Heart left ventricle (tissue), 16 donors: ENCODE measurements around the gene LSP1. TPM values are rescaled to one million over a fixed set of nuclear protein-coding genes. Genes with fewer than 3 reads are reported as not detected.

Experiments
- ATAC-seq, 4 donors: fragments of 200-7000 bp; cut with Tn5 transposase; one replicate each; pipeline ENCODE4 v1.9.1; 2020 to 2022; ENCODE audit warnings: moderate library complexity in 4 of 4, mild to moderate bottlenecking in 3 of 4, moderate number of reproducible peaks in 1 of 4
- DNase-seq, 5 donors: peaks; one replicate each; pipeline ENCODE4 v3.0.0-alpha.2; 2020
- H3K27ac ChIP-seq, 12 donors: fragments of 200-600 bp; sonication (generic) in 4 of 12; one replicate each; pipeline versions ENCODE4 v1.5.0 to v1.8.0; 2016 to 2022; ENCODE audit warnings: mild to moderate bottlenecking in 2 of 12
- H3K27me3 ChIP-seq, 9 donors: fragments of 200-600 bp; sonication (generic) in 2 of 9; one replicate each; pipeline versions ENCODE4 v1.5.1 to v1.8.0; 2016 to 2022; ENCODE audit warnings: mild to moderate bottlenecking in 3 of 9
- H3K36me3 ChIP-seq, 9 donors: fragments of 200-600 bp; sonication (generic) in 2 of 9; one replicate each; pipeline versions ENCODE4 v1.5.0 to v1.8.0; 2018 to 2022; ENCODE audit warnings: mild to moderate bottlenecking in 2 of 9
- H3K4me1 ChIP-seq, 12 donors: fragments of 200-600 bp; sonication (generic) in 4 of 12; one replicate each; pipeline versions ENCODE4 v1.5.0 to v1.8.0; 2016 to 2022; ENCODE audit warnings: mild to moderate bottlenecking in 3 of 12
- H3K4me3 ChIP-seq, 12 donors: fragments of 200-600 bp; sonication (generic) in 4 of 12; one replicate each; pipeline versions ENCODE4 v1.5.0 to v1.8.0; 2017 to 2022; ENCODE audit warnings: mild to moderate bottlenecking in 9 of 12, moderate library complexity in 4 of 12
- H3K9me3 ChIP-seq, 12 donors: fragments of 200-600 bp; sonication (generic) in 4 of 12; one replicate each; pipeline versions ENCODE4 v1.5.0 to v1.8.0; 2016 to 2022; ENCODE audit warnings: mild to moderate bottlenecking in 1 of 12
- POLR2A ChIP-seq, 2 donors: fragments of 450-650 bp; IDR thresholded peaks; one replicate each; pipeline ENCODE4 v1.6.1; 2017; ENCODE audit warnings: antibody characterized with exemption in 2 of 2, mild to moderate bottlenecking in 2 of 2, moderate library complexity in 2 of 2
- WGBS, 4 donors: extraction: QIAGEN DNeasy Blood & Tissue Kit in 2 of 4; methylation state at CpG; one replicate each; pipeline versions ENCODE4 v1.1.5 to v1.1.7; 2013 to 2018; 5-methylcytosine and 5-hydroxymethylcytosine counted together
- intact Hi-C, 10 donors: fragments of 100-400 bp; cut with DNase I; formaldehyde crosslinking; loops; one replicate each; pipeline versions ENCODE4 v1.11.1 to v1.14.2; 2022
- polyA plus RNA-seq, 2 donors: library from polyadenylated mRNA; stranded (reverse); fragments of 200-250 nt; gene quantifications; one replicate each; pipeline ENCODE4 v1.2.3, GENCODE V29; 2013
- total RNA-seq, 9 donors: library from RNA; depleted of rRNA in 2 of 9; stranded (reverse); fragments of >200 nt in 2 of 9; fragmentation: NEBNext Ultra II Directional in 3 of 9; extraction: Animal tissue kit (Norgen Biotek cat#: 25700) in 3 of 9; gene quantifications; one replicate each; pipeline versions ENCODE4 v1.1.0 to v1.2.4, GENCODE V29; 2016 to 2023
- TF ChIP-seq, protein P1 (sequence below), 12 donors: fragments of 200-600 bp; sonication (generic) in 4 of 12; IDR thresholded peaks; one replicate each; pipeline versions ENCODE4 v1.5.0 to v1.8.0; 2018 to 2022; ENCODE audit warnings: antibody characterized with exemption in 12 of 12, mild to moderate bottlenecking in 5 of 12
- donor health status: ischemic (EF 13 %, LVEDD 7.1; RV severe dilation, severe dysfunction).
- donor health status: healthy with polysubstance abuse.
- donor health status: DM: no; HTN: yes; CAD: no.
- donor health status: DM: no; HTN: no; CAD: no.
- donor health status: ischemic (EF 25% LVEDD 6.9; RV normal size, moderate dysfunction).
- donor health status: ischemic (EF 25% LVEDD 5.7; RV mildly dilated, moderate dysfunction).
- donor health status: healthy.
- donor health status: DM: yes; HTN: yes; CAD: no.
- donor health status: ischemic (EF 35%, LVEDD 5.7; RV mildly dilated, moderate dysfunction).
- donor health status: nonischemic (EF 11% LVEDD 7.7; RV severe dilation, severe dysfunction).
- donor health status: DM: yes; HTN: yes; CAD: no.
- donor health status: PGD.
- donor health status: ischemic (EF 29% LVEDD 5.4; RV normal size, mild dysfunction).
- donor health status: nonischemic (EF 23%, LVEDD 6.1; RV moderate dilation, normal function).

LSP1 gene
- total and polyA plus RNA-seq, 11 donors, result 10.0 to 86.8 (median 16.4) TPM

DNA sequence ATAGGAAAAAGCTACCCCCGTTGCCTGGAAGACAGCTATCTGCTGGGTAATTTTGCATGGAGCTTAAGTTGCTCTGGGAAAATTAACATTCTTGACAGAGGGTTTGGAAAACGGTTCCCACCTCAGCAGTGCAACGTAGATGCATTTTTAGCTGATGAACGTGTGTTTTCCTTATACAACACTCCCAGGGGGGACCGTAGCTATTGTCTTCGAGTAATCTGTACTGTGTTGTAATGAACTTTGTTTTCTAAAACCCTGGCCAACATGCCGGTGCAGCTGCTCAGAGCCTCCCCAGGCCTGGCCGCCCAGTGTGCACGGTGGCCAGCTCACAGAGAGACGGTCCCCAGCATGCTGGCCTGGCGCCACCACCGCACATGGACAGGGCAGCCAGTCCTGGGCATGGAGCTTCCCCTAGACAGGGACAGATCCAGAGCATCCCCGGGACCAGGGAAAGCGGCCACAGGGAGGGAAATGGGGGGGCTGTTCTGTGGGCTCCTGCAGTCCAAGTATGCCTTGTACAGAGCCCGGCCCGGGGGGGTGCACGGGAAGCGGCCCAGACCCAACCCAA, 68.8 kb downstream of the LSP1 start:
- peak in 3 of 4 donors; percentile 5 to 38 (median 12) for ATAC-seq
- Histone ChIP-seq H3K27ac (peak overlapping the region; percentile 71 to 93 (median 84)), H3K36me3 (no peaks in the 10 kb centered on the region), H3K4me1 (peaks cover 12 to 89% (median 53%) of the 10 kb centered on the region in 12 donors), H3K4me3 (peak overlapping the region in 8 of 12 donors; percentile 13 to 56 (median 44)), H3K9me3 (no peaks in the 10 kb centered on the region), H3K27me3 (no peaks in the 10 kb centered on the region)
- peak; percentile 47 to 80 (median 61) for DNase-seq
- intact Hi-C loops, result loop anchor here in 2 of 10 donors (10.0 kb wide), 2 partner anchors 77 to 227 kb away; partner anchors contain the start of gene KRTAP5-6 (in 1 of the 2)
- WGBS, 4 donors, result 44 to 65% (median 51%) methylated on average over 18 of the region's 18 CpGs
- TF ChIP-seq POLR2A (IDR thresholded peaks at IDR 0.05), result no peak
- TF ChIP-seq, protein P1, sequence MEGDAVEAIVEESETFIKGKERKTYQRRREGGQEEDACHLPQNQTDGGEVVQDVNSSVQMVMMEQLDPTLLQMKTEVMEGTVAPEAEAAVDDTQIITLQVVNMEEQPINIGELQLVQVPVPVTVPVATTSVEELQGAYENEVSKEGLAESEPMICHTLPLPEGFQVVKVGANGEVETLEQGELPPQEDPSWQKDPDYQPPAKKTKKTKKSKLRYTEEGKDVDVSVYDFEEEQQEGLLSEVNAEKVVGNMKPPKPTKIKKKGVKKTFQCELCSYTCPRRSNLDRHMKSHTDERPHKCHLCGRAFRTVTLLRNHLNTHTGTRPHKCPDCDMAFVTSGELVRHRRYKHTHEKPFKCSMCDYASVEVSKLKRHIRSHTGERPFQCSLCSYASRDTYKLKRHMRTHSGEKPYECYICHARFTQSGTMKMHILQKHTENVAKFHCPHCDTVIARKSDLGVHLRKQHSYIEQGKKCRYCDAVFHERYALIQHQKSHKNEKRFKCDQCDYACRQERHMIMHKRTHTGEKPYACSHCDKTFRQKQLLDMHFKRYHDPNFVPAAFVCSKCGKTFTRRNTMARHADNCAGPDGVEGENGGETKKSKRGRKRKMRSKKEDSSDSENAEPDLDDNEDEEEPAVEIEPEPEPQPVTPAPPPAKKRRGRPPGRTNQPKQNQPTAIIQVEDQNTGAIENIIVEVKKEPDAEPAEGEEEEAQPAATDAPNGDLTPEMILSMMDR (IDR thresholded peaks at IDR 0.05), result no peak

DNA sequence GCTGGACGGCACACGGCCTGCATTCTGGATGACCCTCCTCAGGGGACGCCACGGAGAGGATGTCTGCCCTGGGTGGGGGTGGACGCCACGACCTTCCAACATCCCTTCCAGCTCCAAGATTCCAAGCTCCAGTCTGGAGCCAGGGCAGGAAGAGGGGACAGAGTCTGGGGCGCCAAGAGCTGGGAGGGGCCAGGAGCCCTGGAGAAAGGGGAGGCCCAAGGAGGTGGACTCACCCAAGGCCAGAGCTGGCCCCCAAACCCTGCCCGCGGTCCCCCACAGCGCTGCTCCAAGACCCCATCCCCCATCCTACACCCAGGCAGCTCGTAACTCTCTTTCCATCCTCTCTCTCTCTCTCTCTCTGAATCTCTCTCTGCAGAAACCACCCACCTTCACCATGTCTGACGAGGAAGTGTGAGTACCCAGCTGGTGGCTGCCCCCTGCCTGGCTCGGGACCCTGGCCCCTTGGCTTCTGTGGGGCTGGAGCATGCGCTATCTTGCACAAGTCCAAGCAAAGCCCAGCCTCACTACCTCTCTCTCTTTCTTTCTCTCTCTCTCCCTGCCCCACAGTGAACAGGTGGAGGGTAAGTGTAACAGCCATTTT, 69.7 kb downstream of the LSP1 start:
- no peaks in the 10 kb centered on the region for H3K9me3 ChIP-seq
- H3K36me3 ChIP-seq, result no peaks in the 10 kb centered on the region
- intact Hi-C loops, result loop anchor here in 2 of 10 donors (10.0 kb wide), 2 partner anchors 78 to 228 kb away; partner anchors contain the start of gene KRTAP5-6 (in 1 of the 2)
- DNase-seq (peak; percentile 50 to 78 (median 71)), ATAC-seq (peak in 2 of 4 donors; percentile 10 to 39)
- H3K4me1 ChIP-seq, result peaks cover 9 to 89% (median 56%) of the 10 kb centered on the region in 12 donors
- WGBS, 4 donors, result 48 to 68% (median 54%) methylated on average over 14 of the region's 14 CpGs
- no peak for TF ChIP-seq POLR2A (IDR thresholded peaks at IDR 0.05)
- TF ChIP-seq, protein P1 (IDR thresholded peaks at IDR 0.05), result no peak
- H3K27ac ChIP-seq, result peak overlapping the region; percentile 71 to 93 (median 84)
- peak overlapping the region in 6 of 12 donors; percentile 9 to 56 (median 48) for H3K4me3 ChIP-seq
- H3K27me3 ChIP-seq, result no peaks in the 10 kb centered on the region

DNA sequence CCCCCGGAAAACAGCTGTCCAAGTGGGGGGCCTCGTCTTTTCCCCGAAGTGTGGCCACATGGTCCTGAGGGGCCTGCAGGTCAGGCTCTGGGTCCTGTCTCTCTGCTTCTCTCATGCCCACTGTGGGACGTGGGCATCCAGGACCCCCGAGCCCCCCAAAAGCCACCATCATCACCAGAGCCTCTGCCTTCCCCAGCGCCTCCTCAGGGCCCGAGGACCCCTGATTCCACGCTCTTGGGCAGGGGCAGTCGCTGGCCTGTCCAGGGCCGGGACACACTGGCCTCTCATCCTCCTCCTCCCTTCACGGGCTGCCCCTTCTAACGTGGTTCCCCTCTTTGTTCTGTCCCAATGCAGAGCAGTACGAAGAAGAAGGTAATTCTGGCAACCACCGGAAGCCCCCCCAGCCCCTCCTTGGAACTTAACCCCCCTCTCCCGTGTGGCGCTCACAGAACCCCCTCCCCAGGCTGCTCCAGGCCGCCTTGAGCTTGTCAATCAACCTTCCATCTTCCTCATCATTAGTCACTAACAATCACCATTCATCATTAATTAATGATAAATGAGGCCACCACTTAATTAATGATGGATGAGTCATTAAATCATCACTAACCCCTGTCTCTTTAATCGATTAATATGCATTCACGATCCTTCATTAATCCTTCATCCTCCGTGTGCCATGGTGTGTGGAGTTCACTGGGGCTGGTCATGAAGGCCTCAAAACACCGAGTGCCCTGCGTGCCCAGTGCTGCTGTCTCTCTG, 70.5 kb downstream of the LSP1 start:
- Histone ChIP-seq H3K9me3 (no peaks in the 10 kb centered on the region), H3K27ac (peak overlapping the region in 10 of 12 donors; percentile 72 to 93 (median 86)), H3K27me3 (no peaks in the 10 kb centered on the region), H3K36me3 (no peaks in the 10 kb centered on the region), H3K4me3 (no peak overlapping the region), H3K4me1 (peaks cover 7 to 89% (median 53%) of the 10 kb centered on the region in 12 donors)
- TF ChIP-seq, protein P1 (IDR thresholded peaks at IDR 0.05), result no peak
- no peak for TF ChIP-seq POLR2A (IDR thresholded peaks at IDR 0.05)
- intact Hi-C loops, result loop anchor here in 2 of 10 donors (10.0 kb wide), 2 partner anchors 79 to 229 kb away; partner anchors contain the start of gene KRTAP5-6 (in 1 of the 2)
- no peak for ATAC-seq
- WGBS, 4 donors, result 80 to 88% (median 84%) methylated on average over 21 to 22 of the region's 22 CpGs
- DNase-seq, result peak in 1 of 5 donors; percentile 47
